ENCODE results near the gene LSM14A. TPM values are rescaled to one million over a fixed set of nuclear protein-coding genes. Genes with fewer than 3 reads are reported as not detected.
"Not testable (repeated sequence)": the region's sequence is repeated elsewhere in the genome, so short reads cannot be mapped to it uniquely, and the experiment has no call there.

Gene LSM14A
- total RNA-seq, 2 experiments from 2014 or later: 182 to 189 TPM

DNA sequence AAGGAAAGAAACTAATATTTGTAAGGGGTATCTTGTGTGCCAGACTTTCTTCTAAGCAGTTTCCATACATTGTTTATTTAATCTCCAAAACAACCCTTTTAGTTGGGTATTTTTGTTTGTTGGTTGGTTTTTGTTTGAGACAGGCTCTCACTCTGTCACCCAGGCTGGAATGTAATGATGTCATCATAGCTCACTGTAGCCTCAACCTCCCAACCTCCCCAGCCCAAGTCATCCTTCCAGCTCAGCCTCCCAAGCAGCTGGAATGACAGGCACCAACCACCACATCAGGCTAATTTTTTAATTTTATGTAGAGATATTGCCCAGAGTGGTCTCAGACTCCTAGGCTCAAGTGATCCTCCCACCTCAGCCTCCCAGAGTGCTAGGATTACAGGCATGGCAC lies 41.2 kb upstream of the LSM14A start:
- CTCF ChIA-PET (ENCODE audit: unreplicated experiment): no interaction called here
- Histone ChIP-seq H3K9me3 (ENCODE audit: low read length) (no peaks in the 10 kb centered on the region), H3K9me2 (ENCODE audit: insufficient read depth, low read length) (no peaks in the 10 kb centered on the region), H3K27ac (ENCODE audit: low read depth, low read length, poor library complexity, severe bottlenecking) (no peak overlapping the region), H2AFZ (ENCODE audit: low read length) (no peak overlapping the region), H3K36me3 (ENCODE audit: insufficient read depth, low read length) (no peaks in the 10 kb centered on the region), H3K4me2 (ENCODE audit: low read length) (no peak overlapping the region), H3K79me2 (ENCODE audit: insufficient read depth, low read depth, low read length) (no peaks in the 10 kb centered on the region), H3K4me1 (ENCODE audit: insufficient read depth, low read length, poor library complexity, severe bottlenecking) (no peaks in the 10 kb centered on the region), H3K4me3 (ENCODE audit: low read depth, low read length, poor library complexity, severe bottlenecking) (no peak overlapping the region), H4K20me1 (ENCODE audit: insufficient read depth, low read length) (no peaks in the 10 kb centered on the region)
- TF ChIP-seq EZH2phosphoT487 (IDR thresholded peaks at IDR 0.05; ENCODE audit: borderline replicate concordance, low read depth, low read length): no peak
- TF ChIP-seq, protein P1, sequence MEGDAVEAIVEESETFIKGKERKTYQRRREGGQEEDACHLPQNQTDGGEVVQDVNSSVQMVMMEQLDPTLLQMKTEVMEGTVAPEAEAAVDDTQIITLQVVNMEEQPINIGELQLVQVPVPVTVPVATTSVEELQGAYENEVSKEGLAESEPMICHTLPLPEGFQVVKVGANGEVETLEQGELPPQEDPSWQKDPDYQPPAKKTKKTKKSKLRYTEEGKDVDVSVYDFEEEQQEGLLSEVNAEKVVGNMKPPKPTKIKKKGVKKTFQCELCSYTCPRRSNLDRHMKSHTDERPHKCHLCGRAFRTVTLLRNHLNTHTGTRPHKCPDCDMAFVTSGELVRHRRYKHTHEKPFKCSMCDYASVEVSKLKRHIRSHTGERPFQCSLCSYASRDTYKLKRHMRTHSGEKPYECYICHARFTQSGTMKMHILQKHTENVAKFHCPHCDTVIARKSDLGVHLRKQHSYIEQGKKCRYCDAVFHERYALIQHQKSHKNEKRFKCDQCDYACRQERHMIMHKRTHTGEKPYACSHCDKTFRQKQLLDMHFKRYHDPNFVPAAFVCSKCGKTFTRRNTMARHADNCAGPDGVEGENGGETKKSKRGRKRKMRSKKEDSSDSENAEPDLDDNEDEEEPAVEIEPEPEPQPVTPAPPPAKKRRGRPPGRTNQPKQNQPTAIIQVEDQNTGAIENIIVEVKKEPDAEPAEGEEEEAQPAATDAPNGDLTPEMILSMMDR (conservative IDR thresholded peaks at IDR 0.05; ENCODE audit: low read length): no peak
- POLR2A ChIA-PET: interaction anchor here (0.5 kb wide), 1 partner anchor 954 kb away, joined by 3 read pairs; no protein-coding TSS in a partner anchor
- no TSS peak for BruUV-seq (replicated peaks)
- no peak for DNase-seq (ENCODE audit: low spot score)
- intact Hi-C loops (cut with micrococcal nuclease; ENCODE audit: unreplicated experiment): no loop called here

DNA sequence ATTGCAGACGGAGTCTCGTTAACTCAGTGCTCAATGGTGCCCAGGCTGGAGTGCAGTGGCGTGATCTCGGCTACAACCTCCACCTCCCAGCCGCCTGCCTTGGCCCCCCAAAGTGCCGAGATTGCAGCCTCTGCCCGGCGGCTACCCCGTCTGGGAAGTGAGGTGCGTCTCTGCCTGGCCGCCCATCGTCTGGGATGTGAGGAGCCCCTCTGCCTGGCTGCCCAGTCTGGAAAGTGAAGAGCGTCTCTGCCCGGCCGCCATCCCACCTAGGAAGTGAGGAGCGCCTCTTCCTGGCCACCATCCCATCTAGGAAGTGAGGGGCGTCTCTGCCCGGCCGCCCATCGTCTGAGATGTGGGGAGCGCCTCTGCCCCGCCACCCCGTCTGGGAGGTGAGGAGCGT lies 40.2 kb upstream of the LSM14A start:
- H3K36me3 ChIP-seq (ENCODE audit: insufficient read depth, low read length); H4K20me1 ChIP-seq (ENCODE audit: insufficient read depth, low read length); H3K9me2 ChIP-seq (ENCODE audit: insufficient read depth, low read length); POLR2A ChIA-PET; DNase-seq (ENCODE audit: low spot score); H3K4me3 ChIP-seq (ENCODE audit: low read depth, low read length, poor library complexity, severe bottlenecking); H3K79me2 ChIP-seq (ENCODE audit: insufficient read depth, low read depth, low read length); H3K9me3 ChIP-seq (ENCODE audit: low read length); H3K4me1 ChIP-seq (ENCODE audit: insufficient read depth, low read length, poor library complexity, severe bottlenecking); H3K27ac ChIP-seq (ENCODE audit: low read depth, low read length, poor library complexity, severe bottlenecking); intact Hi-C loops (cut with micrococcal nuclease; ENCODE audit: unreplicated experiment); BruUV-seq (replicated peaks); CTCF ChIA-PET (ENCODE audit: unreplicated experiment); H2AFZ ChIP-seq (ENCODE audit: low read length); H3K4me2 ChIP-seq (ENCODE audit: low read length): not testable (repeated sequence)

DNA sequence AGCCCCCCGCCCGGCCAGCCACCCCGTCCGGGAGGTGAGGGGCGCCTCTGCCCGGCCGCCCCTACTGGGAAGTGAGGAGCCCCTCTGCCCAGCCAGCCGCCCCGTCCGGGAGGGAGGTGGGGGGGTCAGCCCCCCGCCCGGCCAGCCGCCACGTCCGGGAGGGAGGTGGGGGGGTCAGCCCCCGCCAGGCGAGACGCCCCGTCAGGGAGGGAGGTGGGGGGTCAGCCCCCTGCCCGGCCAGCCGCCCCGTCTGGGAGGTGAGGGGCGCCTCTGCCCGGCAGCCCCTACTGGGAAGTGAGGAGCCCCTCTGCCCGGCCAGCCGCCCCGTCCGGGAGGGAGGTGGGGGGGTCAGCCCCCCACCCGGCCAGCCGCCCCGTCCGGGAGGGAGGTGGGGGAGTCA lies 39.6 kb upstream of the LSM14A start:
- BruUV-seq (replicated peaks); H3K36me3 ChIP-seq (ENCODE audit: insufficient read depth, low read length); H3K27ac ChIP-seq (ENCODE audit: low read depth, low read length, poor library complexity, severe bottlenecking); H3K9me2 ChIP-seq (ENCODE audit: insufficient read depth, low read length); POLR2A ChIA-PET; H3K4me1 ChIP-seq (ENCODE audit: insufficient read depth, low read length, poor library complexity, severe bottlenecking); DNase-seq (ENCODE audit: low spot score); H3K9me3 ChIP-seq (ENCODE audit: low read length); H2AFZ ChIP-seq (ENCODE audit: low read length); H3K4me2 ChIP-seq (ENCODE audit: low read length); H3K4me3 ChIP-seq (ENCODE audit: low read depth, low read length, poor library complexity, severe bottlenecking); intact Hi-C loops (cut with micrococcal nuclease; ENCODE audit: unreplicated experiment); H4K20me1 ChIP-seq (ENCODE audit: insufficient read depth, low read length); CTCF ChIA-PET (ENCODE audit: unreplicated experiment); H3K79me2 ChIP-seq (ENCODE audit: insufficient read depth, low read depth, low read length): not testable (repeated sequence)

Measured in OCI-LY7 (cell line).